Neural cell (in vitro differentiated cells): ENCODE data around the gene LPGAT1. TPM values are rescaled to one million over a fixed set of nuclear protein-coding genes. Genes with fewer than 3 reads are reported as not detected.

Source experiments
- H2AFZ ChIP-seq: fragments of 200-600, 300-800 bp; sonication (generic), shearing (Covaris generic); 2 replicates; pipeline ENCODE4 v1.6.0; 2014; ENCODE audit warnings: low read depth, mild to moderate bottlenecking, antibody characterized with exemption, low read length, moderate library complexity
- H3F3A ChIP-seq: fragments of 200-600 bp; shearing (Covaris generic); 2 replicates; pipeline ENCODE4 v1.6.1; 2016; ENCODE audit warnings: mild to moderate bottlenecking, moderate library complexity, mixed read lengths, antibody characterized with exemption, low read length; ENCODE audit not compliant: insufficient read depth, poor library complexity, severe bottlenecking
- H3K27ac ChIP-seq: fragments of 200-600, 300-800 bp; sonication (generic), shearing (Covaris generic); 2 replicates; pipeline ENCODE4 v1.5.1; 2014; ENCODE audit warnings: mild to moderate bottlenecking, low read length, moderate library complexity
- H3K27me3 ChIP-seq: fragments of 300-800, 200-600 bp; sonication (generic), shearing (Covaris generic); 2 replicates; pipeline ENCODE4 v1.6.0; 2014; ENCODE audit warnings: mild to moderate bottlenecking, low read depth, low read length, moderate library complexity; ENCODE audit not compliant: insufficient read depth
- H3K36me3 ChIP-seq: fragments of 300-800, 200-600 bp; sonication (generic), shearing (Covaris generic); 2 replicates; pipeline ENCODE4 v1.5.1; 2014; ENCODE audit warnings: mild to moderate bottlenecking, antibody characterized with exemption, low read length, moderate library complexity; ENCODE audit not compliant: insufficient read depth
- H3K4me2 ChIP-seq: fragments of 300-800, 200-600 bp; sonication (generic), shearing (Covaris generic); 2 replicates; pipeline ENCODE4 v1.6.0; 2014; ENCODE audit warnings: mild to moderate bottlenecking, low read length
- H3K4me3 ChIP-seq: fragments of 300-800, 200-600 bp; sonication (generic), shearing (Covaris generic); 2 replicates; pipeline ENCODE4 v1.5.1; 2014; ENCODE audit warnings: mild to moderate bottlenecking, low read length, moderate library complexity
- H3K79me2 ChIP-seq: fragments of 200-600 bp; shearing (Covaris generic); replicated peaks from 2 replicates; pipeline ENCODE4 v1.6.0; 2014; ENCODE audit warnings: mild to moderate bottlenecking, low read length, moderate library complexity; ENCODE audit not compliant: insufficient read depth
- H3K9ac ChIP-seq: fragments of 300-800, 200-600 bp; sonication (generic), shearing (Covaris generic); 2 replicates; pipeline ENCODE4 v1.6.1; 2016; ENCODE audit warnings: mild to moderate bottlenecking, low read length, mixed read lengths
- H3K9me2 ChIP-seq: fragments of 200-600 bp; shearing (Covaris generic); 2 replicates; pipeline ENCODE4 v1.6.1; 2016; ENCODE audit warnings: mild to moderate bottlenecking, low read length, mixed read lengths; ENCODE audit not compliant: insufficient read depth
- H3K9me3 ChIP-seq: fragments of 200-600, 300-800 bp; sonication (generic), shearing (Covaris generic); 2 replicates; pipeline ENCODE4 v1.6.1; 2016; ENCODE audit warnings: mild to moderate bottlenecking, mixed run types, low read length, moderate library complexity, mixed read lengths
- H4K20me1 ChIP-seq: fragments of 200-600 bp; shearing (Covaris generic); 2 replicates; pipeline ENCODE4 v1.6.1; 2016; ENCODE audit warnings: mild to moderate bottlenecking, mixed run types; ENCODE audit not compliant: insufficient read depth
- EP300 ChIP-seq: fragments of 450-650 bp; conservative IDR thresholded peaks from 2 replicates; pipeline ENCODE4 v1.6.1; 2014; ENCODE audit warnings: antibody characterized with exemption, mild to moderate bottlenecking, moderate library complexity; ENCODE audit not compliant: poor library complexity, severe bottlenecking
- EZH2 ChIP-seq: fragments of 200-600, 300-800 bp; shearing (Covaris generic), sonication (generic); IDR thresholded peaks from 2 replicates; pipeline ENCODE4 v1.6.1; 2014; ENCODE audit warnings: antibody characterized with exemption, low read length, borderline replicate concordance, mild to moderate bottlenecking; ENCODE audit not compliant: insufficient read depth, poor library complexity, severe bottlenecking
- MXI1 ChIP-seq: fragments of 450-650 bp; conservative IDR thresholded peaks from 2 replicates; pipeline ENCODE4 v1.6.1; 2014; ENCODE audit warnings: antibody characterized with exemption, mild to moderate bottlenecking; ENCODE audit not compliant: poor library complexity, severe bottlenecking
- POLR2AphosphoS5 ChIP-seq: IDR thresholded peaks from 2 replicates; pipeline ENCODE4 v1.6.1; 2012
- RAD21 ChIP-seq: fragments of 450-650 bp; conservative IDR thresholded peaks from 2 replicates; pipeline ENCODE4 v1.6.1; 2014; ENCODE audit warnings: antibody characterized with exemption, mild to moderate bottlenecking, moderate library complexity
- SMC3 ChIP-seq: fragments of 450-650 bp; conservative IDR thresholded peaks from 2 replicates; pipeline ENCODE4 v1.6.1; 2014; ENCODE audit warnings: antibody characterized with exemption, mild to moderate bottlenecking, moderate library complexity; ENCODE audit not compliant: poor library complexity
- TAF1 ChIP-seq: IDR thresholded peaks from 2 replicates; pipeline ENCODE4 v1.6.1; 2012; ENCODE audit warnings: low read depth
- polyA plus RNA-seq: library from polyadenylated mRNA; depleted of rRNA; stranded (reverse); fragments of >200 nt; gene quantifications from 2 replicates; pipeline ENCODE4 v1.2.3, GENCODE V29; 2014
- TF ChIP-seq, protein P1 (sequence below): IDR thresholded peaks from 2 replicates; pipeline ENCODE4 v1.6.1; 2012; ENCODE audit warnings: borderline replicate concordance
- TF ChIP-seq, protein P2 (sequence below): fragments of 450-650 bp; IDR thresholded peaks from 2 replicates; pipeline ENCODE4 v1.5.1; 2014; ENCODE audit warnings: antibody characterized with exemption, mild to moderate bottlenecking, moderate library complexity; ENCODE audit not compliant: poor library complexity, severe bottlenecking

Gene LPGAT1
- polyA plus RNA-seq, 1 donor from 2014 or later = 53.1 TPM

DNA sequence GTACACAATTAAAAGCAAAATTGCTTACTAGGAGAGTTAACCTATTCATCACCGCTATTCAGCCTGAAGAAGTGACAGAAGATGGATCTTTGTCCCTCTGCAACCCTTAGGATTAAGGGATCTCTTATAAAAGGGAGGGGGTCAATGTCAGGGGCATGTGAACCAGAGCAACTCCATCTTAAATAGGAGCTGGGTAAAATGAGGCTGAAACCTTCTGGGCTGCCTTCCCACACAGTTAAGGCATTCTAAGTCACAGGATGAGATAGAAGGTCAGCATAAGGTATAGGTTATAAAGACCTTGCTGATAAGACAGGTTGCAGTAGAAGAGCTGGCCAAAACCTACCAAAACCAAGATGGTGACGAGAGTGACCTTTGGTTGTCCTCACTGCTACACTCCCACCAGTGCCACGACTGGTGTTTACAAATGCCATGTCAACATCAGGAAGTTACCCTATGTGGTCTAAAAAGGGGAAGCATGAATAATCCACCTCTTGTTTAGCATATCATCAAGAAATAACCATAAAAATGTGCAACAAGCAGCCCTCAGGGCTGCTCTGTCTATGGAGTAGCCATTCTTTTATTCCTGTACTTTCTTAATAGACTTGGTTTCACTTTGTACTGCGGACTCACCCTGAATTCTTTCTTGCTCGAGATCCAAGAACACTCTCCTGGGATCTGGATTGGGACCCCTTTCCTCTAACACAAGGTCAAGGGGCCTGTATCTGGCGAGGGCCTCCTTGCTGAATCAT, 119.8 kb downstream of the LPGAT1 start:
- Histone ChIP-seq H3K27ac (no peak overlapping the region), H2AFZ (no peak overlapping the region), H3K4me2 (no peak overlapping the region), H3K36me3 (no peaks in the 10 kb centered on the region), H3K9me2 (no peaks in the 10 kb centered on the region), H4K20me1 (no peaks in the 10 kb centered on the region), H3K9ac (no peak overlapping the region), H3K4me3 (no peak overlapping the region), H3K27me3 (no peaks in the 10 kb centered on the region), H3F3A (no peaks in the 10 kb centered on the region), H3K79me2 (no peaks in the 10 kb centered on the region), H3K9me3 (no peaks in the 10 kb centered on the region)
- TF ChIP-seq, protein P1, sequence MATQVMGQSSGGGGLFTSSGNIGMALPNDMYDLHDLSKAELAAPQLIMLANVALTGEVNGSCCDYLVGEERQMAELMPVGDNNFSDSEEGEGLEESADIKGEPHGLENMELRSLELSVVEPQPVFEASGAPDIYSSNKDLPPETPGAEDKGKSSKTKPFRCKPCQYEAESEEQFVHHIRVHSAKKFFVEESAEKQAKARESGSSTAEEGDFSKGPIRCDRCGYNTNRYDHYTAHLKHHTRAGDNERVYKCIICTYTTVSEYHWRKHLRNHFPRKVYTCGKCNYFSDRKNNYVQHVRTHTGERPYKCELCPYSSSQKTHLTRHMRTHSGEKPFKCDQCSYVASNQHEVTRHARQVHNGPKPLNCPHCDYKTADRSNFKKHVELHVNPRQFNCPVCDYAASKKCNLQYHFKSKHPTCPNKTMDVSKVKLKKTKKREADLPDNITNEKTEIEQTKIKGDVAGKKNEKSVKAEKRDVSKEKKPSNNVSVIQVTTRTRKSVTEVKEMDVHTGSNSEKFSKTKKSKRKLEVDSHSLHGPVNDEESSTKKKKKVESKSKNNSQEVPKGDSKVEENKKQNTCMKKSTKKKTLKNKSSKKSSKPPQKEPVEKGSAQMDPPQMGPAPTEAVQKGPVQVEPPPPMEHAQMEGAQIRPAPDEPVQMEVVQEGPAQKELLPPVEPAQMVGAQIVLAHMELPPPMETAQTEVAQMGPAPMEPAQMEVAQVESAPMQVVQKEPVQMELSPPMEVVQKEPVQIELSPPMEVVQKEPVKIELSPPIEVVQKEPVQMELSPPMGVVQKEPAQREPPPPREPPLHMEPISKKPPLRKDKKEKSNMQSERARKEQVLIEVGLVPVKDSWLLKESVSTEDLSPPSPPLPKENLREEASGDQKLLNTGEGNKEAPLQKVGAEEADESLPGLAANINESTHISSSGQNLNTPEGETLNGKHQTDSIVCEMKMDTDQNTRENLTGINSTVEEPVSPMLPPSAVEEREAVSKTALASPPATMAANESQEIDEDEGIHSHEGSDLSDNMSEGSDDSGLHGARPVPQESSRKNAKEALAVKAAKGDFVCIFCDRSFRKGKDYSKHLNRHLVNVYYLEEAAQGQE = no peak
- TF ChIP-seq EZH2 (no peak), POLR2AphosphoS5 (no peak), SMC3 (no peak), MXI1 (no peak), EP300 (no peak), RAD21 (no peak), TAF1 (no peak)
- TF ChIP-seq, protein P2, sequence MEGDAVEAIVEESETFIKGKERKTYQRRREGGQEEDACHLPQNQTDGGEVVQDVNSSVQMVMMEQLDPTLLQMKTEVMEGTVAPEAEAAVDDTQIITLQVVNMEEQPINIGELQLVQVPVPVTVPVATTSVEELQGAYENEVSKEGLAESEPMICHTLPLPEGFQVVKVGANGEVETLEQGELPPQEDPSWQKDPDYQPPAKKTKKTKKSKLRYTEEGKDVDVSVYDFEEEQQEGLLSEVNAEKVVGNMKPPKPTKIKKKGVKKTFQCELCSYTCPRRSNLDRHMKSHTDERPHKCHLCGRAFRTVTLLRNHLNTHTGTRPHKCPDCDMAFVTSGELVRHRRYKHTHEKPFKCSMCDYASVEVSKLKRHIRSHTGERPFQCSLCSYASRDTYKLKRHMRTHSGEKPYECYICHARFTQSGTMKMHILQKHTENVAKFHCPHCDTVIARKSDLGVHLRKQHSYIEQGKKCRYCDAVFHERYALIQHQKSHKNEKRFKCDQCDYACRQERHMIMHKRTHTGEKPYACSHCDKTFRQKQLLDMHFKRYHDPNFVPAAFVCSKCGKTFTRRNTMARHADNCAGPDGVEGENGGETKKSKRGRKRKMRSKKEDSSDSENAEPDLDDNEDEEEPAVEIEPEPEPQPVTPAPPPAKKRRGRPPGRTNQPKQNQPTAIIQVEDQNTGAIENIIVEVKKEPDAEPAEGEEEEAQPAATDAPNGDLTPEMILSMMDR = no peak

DNA sequence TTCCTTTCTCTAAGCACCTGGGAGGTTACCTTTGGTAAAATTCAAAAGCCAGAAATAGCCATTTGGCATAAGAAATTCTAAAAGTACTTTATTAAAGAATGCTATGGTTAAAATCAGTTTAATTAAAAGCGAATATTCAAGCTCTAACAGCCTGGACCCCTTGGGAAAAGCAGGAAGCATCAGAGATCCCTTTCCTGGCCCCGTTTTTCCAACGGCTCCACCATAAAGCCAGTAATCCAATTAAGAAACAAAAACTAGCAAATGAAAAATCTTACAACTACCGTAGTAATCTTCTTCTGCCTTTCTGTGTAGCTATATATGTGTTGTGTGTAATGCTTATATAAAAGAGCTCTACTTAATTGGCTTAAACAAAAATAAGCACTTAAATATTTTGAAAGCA, 121.6 kb downstream of the LPGAT1 start:
- no peaks in the 10 kb centered on the region for H3K27me3 ChIP-seq
- no peaks in the 10 kb centered on the region for H3F3A ChIP-seq
- no peaks in the 10 kb centered on the region for H3K9me2 ChIP-seq
- H3K9me3 ChIP-seq = no peaks in the 10 kb centered on the region
- H3K9ac ChIP-seq = no peak overlapping the region
- no peak for TF ChIP-seq SMC3
- TF ChIP-seq POLR2AphosphoS5 = no peak
- no peak for TF ChIP-seq RAD21
- no peak for TF ChIP-seq EP300
- TF ChIP-seq EZH2 = no peak
- TF ChIP-seq, protein P2 = no peak
- no peak for TF ChIP-seq TAF1
- TF ChIP-seq, protein P1 = no peak
- TF ChIP-seq MXI1 = no peak
- no peaks in the 10 kb centered on the region for H3K79me2 ChIP-seq
- H3K27ac ChIP-seq = no peak overlapping the region
- no peaks in the 10 kb centered on the region for H3K36me3 ChIP-seq
- H3K4me3 ChIP-seq = no peak overlapping the region
- H4K20me1 ChIP-seq = no peaks in the 10 kb centered on the region
- no peak overlapping the region for H3K4me2 ChIP-seq
- H2AFZ ChIP-seq = no peak overlapping the region
